GM18868 (cell line): ENCODE results near the gene SGTB.
A peak's percentile ranks its signal among the peaks of the same experiment; 100 is the strongest.
"Not testable (repeated sequence)": the region's sequence is repeated elsewhere in the genome, so short reads cannot be mapped to it uniquely, and the experiment has no call there.

Source experiments
- ATAC-seq: cut with Tn5 transposase; IDR thresholded peaks from one replicate; pipeline ENCODE4 v1.9.1; 2021; ENCODE audit warnings: mild to moderate bottlenecking, moderate library complexity; ENCODE audit not compliant: unreplicated experiment

The SGTB gene

GRCh38 chr5:65734921-65735320, 13.0 kb upstream of the SGTB start:
- no peak for ATAC-seq

GRCh38 chr5:65734196-65734775, 12.4 kb upstream of the SGTB start:
- ATAC-seq = not testable (repeated sequence)

- not testable (repeated sequence) for ATAC-seq
Measured at GRCh38 chr5:65732046-65732445, 10.1 kb upstream of the SGTB start.

GRCh38 chr5:65730910-65731309, 9.0 kb upstream of the SGTB start:
- no peak for ATAC-seq

DNA sequence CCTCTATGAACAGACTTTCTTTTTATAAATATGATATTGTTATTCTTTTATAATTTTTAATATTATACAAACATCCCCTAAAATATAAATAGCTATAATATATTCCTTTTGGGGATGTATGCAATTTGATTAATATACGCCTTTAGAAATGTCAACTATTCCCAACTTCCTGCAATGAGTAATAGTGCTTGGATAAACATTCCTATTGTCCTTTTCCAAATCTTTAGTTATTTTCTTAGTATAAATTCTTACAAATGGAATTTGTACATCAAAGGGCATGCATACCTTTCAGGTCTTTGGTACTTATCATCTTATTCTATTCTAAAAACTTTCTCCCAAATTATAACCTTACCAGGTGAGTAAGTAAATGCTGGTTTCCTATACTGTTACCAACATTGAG, 6.3 kb upstream of the SGTB start:
- ATAC-seq = no peak

DNA sequence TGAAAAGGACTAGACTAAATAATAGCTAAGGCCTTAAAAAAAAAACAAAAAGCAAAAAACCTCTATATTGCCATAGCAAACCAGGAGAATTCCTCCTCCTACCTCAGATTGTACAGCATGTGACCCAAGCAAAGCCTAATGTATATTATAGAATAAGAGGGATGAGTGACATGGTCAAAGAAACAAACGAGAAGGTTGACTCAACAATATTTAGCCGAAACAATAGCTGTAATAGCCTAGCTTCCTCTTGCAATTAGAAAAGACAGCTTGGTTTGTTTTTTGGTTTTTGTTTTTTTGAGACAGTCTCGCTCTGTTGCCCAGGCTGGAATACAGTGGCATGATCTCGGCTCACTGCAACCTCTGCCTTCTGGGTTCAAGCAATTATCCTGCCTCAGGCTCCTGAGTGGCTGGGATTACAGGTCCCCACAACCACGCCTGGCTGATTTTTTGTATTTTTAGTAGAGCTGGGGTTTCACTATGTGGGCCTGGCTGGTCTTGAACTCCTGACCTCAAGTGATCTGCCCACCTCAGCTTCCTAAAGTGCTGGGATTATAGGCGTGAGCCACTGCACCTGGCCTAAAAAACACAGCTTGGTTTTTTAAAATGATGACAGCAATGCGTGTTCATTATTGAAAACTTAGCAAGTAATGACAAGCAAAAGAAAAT, 5.7 kb upstream of the SGTB start:
- no peak for ATAC-seq

DNA sequence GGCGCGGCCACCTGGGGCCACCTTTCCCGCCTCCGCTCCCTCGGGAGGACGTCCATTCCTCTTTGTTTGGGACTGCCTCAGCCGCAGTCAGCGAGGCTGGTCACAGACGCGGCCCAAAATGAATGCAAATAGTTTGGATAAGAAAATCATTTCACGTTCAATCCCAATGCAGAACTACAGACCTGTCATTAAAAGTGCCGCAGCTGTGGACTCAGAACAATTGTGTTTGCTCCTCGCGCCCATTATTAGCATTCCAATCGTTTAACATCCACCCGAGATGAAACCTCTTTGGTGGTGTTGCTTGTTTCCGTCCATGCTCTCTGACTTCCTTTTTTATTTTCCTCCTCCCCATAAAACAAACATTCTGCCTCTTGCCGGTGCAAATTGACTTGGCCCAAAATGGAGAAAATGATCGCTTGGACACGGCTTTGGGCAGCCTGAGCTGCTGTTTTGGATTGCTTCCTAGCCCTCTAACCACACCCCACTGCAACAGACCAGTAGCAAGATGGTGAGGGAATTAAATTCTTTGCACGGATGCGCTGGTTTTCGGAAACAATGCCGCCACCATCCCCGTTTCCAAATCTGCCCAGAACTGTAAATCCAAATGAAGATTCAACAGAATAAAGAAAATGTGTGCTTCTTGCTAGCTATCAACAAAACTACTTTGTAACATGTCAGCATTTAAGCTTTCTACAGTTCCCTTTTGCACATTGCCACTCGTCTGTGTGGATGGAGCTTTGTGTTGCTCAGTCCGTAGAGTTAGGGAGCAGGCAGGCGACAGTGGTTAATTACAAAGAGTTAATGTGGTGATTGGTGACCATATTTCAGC, 880 bp upstream of the SGTB start:
- ATAC-seq = no peak

- peak; percentile 45 for ATAC-seq
Measured at GRCh38 chr5:65721050-65721719, 724 bp downstream of the SGTB start.

- no peak for ATAC-seq
Measured at GRCh38 chr5:65718576-65719310, 3.2 kb downstream of the SGTB start.

- no peak for ATAC-seq
Measured at GRCh38 chr5:65708145-65708544, 13.8 kb downstream of the SGTB start.

- ATAC-seq = no peak
Measured at GRCh38 chr5:65707663-65708062, 14.2 kb downstream of the SGTB start.

GRCh38 chr5:65704621-65705239, 17.2 kb downstream of the SGTB start:
- no peak for ATAC-seq

DNA sequence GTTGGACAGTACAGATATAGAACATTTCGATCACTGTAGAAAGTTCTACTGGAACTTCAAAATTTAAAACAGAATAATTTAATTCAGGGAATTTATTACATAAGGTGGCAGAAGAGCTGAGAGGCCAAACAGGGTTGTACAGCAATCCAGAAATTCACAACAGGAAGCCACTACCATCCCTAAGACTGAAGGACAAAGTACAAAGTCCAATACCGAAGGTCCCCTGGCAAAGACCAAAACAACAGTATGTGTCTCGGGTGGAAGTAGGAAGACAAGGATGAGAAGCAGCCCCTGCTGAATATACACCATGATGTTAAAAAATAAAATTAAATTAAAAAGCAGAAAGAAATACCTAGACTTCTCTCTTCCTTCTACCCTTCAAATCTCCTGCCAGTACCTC, 19.9 kb downstream of the SGTB start:
- no peak for ATAC-seq

GRCh38 chr5:65699338-65699737, 22.6 kb downstream of the SGTB start:
- peak; percentile 55 for ATAC-seq

- ATAC-seq = no peak
Measured at GRCh38 chr5:65696892-65697291, 25.0 kb downstream of the SGTB start.

DNA sequence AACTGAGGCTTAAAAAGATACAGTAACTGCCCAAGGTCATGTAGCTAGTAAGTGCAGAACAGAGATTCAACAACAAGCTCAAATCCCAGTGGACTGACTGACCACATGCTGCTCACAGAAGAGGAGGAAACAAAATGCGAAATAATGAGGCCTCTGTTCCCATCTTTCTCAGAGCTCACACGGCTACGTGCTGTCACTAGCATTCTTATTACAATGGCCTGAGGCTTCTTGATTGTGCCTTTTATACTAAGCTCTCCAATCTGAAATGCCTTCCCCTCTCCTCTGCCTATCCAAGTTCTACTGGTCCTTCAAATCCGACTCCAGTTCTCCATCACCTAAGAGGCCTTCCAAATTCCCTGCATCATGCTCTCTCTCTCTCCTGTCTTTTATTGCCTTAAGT, 26.0 kb downstream of the SGTB start:
- no peak for ATAC-seq

- ATAC-seq = peak; percentile 58
Measured at GRCh38 chr5:65695162-65695755, 26.6 kb downstream of the SGTB start.

GRCh38 chr5:65693121-65693520, 28.8 kb downstream of the SGTB start:
- ATAC-seq = no peak

DNA sequence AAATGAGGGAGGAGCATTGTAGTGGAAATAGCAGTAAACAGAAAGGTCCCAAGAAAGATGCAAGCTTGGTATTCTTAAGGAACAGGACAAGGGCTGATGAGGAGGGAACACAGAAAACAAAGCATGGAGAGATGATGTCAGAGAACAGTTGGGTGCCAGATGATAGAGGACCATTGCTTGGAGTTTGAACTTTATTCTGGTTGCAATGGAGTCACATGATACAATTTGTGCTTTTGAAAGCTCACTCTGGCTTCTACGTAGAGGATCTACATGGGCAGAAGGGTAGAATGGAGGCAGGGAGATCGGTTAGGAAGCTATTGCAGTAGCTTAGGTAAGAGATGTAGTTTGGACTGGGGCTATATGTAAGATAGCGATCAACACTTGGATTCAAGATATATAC, 39.8 kb downstream of the SGTB start:
- no peak for ATAC-seq

DNA sequence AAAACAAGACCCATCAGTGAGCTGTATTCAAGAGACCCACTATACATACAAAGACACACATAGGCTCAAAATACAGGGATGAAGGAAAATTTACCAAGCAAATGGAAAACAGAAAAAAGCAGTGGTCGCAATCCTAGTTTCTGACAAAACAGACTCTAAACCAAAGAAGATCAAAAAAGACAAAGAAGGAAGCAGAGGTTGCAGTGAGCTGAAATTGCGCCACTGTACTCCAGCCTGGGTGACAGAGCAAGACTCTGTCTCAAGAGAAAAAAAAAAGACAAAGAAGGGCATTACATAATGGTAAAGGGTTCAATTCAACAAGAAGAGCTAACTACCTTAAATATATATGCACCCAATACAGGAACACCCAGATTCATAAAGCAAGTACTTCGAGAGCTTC, 45.9 kb downstream of the SGTB start:
- ATAC-seq = not testable (repeated sequence)
